Activated CD8-positive, alpha-beta memory T cell treated with anti-CD3 and anti-CD28 coated beads, Interleukin-2, amount 50 U/mL, for 4 hours (primary cell): ENCODE results near the gene SYNDIG1.

Source experiments
- DNase-seq: peaks from one replicate; pipeline ENCODE4 v3.0.0-alpha.2; 2020

Gene SYNDIG1

GRCh38 chr20:24664266-24664986 lies 195.0 kb downstream of the SYNDIG1 start:
- DNase-seq = no peak

- no peak for DNase-seq
Observed at GRCh38 chr20:24665196-24665595, 195.8 kb downstream of the SYNDIG1 start.

- no peak for DNase-seq
Observed at GRCh38 chr20:24665741-24666191, 196.3 kb downstream of the SYNDIG1 start.

- no peak for DNase-seq
Observed at GRCh38 chr20:24667689-24668383, 198.4 kb downstream of the SYNDIG1 start.

GRCh38 chr20:24668384-24668702 lies 198.9 kb downstream of the SYNDIG1 start:
- DNase-seq = no peak

GRCh38 chr20:24668791-24669190 lies 199.4 kb downstream of the SYNDIG1 start:
- no peak for DNase-seq

GRCh38 chr20:24669701-24670100 lies 200.3 kb downstream of the SYNDIG1 start:
- no peak for DNase-seq

- DNase-seq = no peak
Observed at GRCh38 chr20:24670341-24670872, 201.0 kb downstream of the SYNDIG1 start.

GRCh38 chr20:24670981-24671380 lies 201.6 kb downstream of the SYNDIG1 start:
- DNase-seq = no peak

GRCh38 chr20:24672181-24672880 lies 202.9 kb downstream of the SYNDIG1 start:
- no peak for DNase-seq

GRCh38 chr20:24672886-24673677 lies 203.7 kb downstream of the SYNDIG1 start:
- no peak for DNase-seq

- no peak for DNase-seq
Observed at GRCh38 chr20:24673678-24674570, 204.5 kb downstream of the SYNDIG1 start.

- no peak for DNase-seq
Observed at GRCh38 chr20:24674921-24675605, 205.6 kb downstream of the SYNDIG1 start.

- no peak for DNase-seq
Observed at GRCh38 chr20:24675651-24676352, 206.4 kb downstream of the SYNDIG1 start.

- no peak for DNase-seq
Observed at GRCh38 chr20:24676353-24676977, 207.0 kb downstream of the SYNDIG1 start.

- DNase-seq = no peak
Observed at GRCh38 chr20:24676978-24677370, 207.5 kb downstream of the SYNDIG1 start.

- DNase-seq = no peak
Observed at GRCh38 chr20:24677626-24678315, 208.3 kb downstream of the SYNDIG1 start.

GRCh38 chr20:24678351-24679106 lies 209.1 kb downstream of the SYNDIG1 start:
- DNase-seq = no peak
